A673 (cell line): Measurements from ENCODE around the gene KCNK15. TPM values are rescaled to one million over a fixed set of nuclear protein-coding genes. Genes with fewer than 3 reads are reported as not detected.

Experiments
- BruUV-seq: library from RNA; stranded (reverse); fragments of 400-500 nt; replicated peaks from 2 replicates; lab custom pipeline; 2021; lab: Mats Ljungman, UMichigan
- CTCF ChIA-PET: fragments of 300-600 bp; sonication (Branson Sonifier 250); formaldehyde crosslinking; loops from one replicate; lab custom pipeline; 2022; ENCODE audit warnings: antibody characterized with exemption; lab: Charles Lee
- POLR2A ChIA-PET: fragments of 300-600 bp; sonication (Branson Sonifier 250); formaldehyde crosslinking; loops from one replicate; lab custom pipeline; 2022; ENCODE audit warnings: antibody characterized with exemption; ENCODE audit not compliant: low non-redundant PET; lab: Charles Lee
- DNase-seq: peaks from one replicate; pipeline ENCODE4 v3.0.0-alpha.2; 2015; ENCODE audit warnings: low spot score
- H3K27ac ChIP-seq: fragments of 200-600 bp; sonication (generic); 2 replicates; pipeline ENCODE4 v1.5.1; 2016; ENCODE audit warnings: mixed run types, low read depth, mild to moderate bottlenecking, mixed read lengths, antibody characterized with exemption, low read length; ENCODE audit not compliant: poor library complexity, severe bottlenecking
- H3K27me3 ChIP-seq: fragments of 200-600 bp; sonication (generic); replicated peaks from 2 replicates; pipeline ENCODE4 v1.6.1; 2017; ENCODE audit warnings: mixed run types, low read depth, mild to moderate bottlenecking, mixed read lengths, antibody characterized with exemption, low read length; ENCODE audit not compliant: insufficient read depth, poor library complexity
- H3K36me3 ChIP-seq: fragments of 200-600 bp; sonication (generic); 2 replicates; pipeline ENCODE4 v1.6.1; 2016; ENCODE audit warnings: mixed run types, mild to moderate bottlenecking, mixed read lengths, antibody characterized with exemption, low read length; ENCODE audit not compliant: insufficient read depth, poor library complexity, severe bottlenecking
- H3K4me1 ChIP-seq: fragments of 200-600 bp; sonication (generic); 2 replicates; pipeline ENCODE4 v1.6.1; 2017; ENCODE audit warnings: mixed run types, mild to moderate bottlenecking, mixed read lengths, antibody characterized with exemption, low read length; ENCODE audit not compliant: insufficient read depth, poor library complexity, severe bottlenecking
- H3K4me3 ChIP-seq: fragments of 200-600 bp; sonication (generic); 2 replicates; pipeline ENCODE4 v1.5.1; 2016; ENCODE audit warnings: low read depth, mixed run types, mild to moderate bottlenecking, mixed read lengths, low read length; ENCODE audit not compliant: poor library complexity, severe bottlenecking
- H3K9me3 ChIP-seq: fragments of 200-600 bp; sonication (generic); 2 replicates; pipeline ENCODE4 v1.6.1; 2016; ENCODE audit warnings: mixed run types, low read depth, mild to moderate bottlenecking, mixed read lengths, antibody characterized with exemption, low read length; ENCODE audit not compliant: poor library complexity, severe bottlenecking
- CTCF ChIP-seq: fragments of 300-800, 200-600 bp; sonication (generic); conservative IDR thresholded peaks from 2 replicates; pipeline ENCODE4 v1.5.1; 2017; ENCODE audit warnings: low read depth, mild to moderate bottlenecking, antibody characterized with exemption, low read length, moderate library complexity, mixed read lengths
- EZH2 ChIP-seq: fragments of 200-600 bp; sonication (generic); IDR thresholded peaks from 2 replicates; pipeline ENCODE4 v1.6.1; 2017; ENCODE audit warnings: borderline replicate concordance, low read depth, mild to moderate bottlenecking, mixed read lengths, antibody characterized with exemption, low read length; ENCODE audit not compliant: poor library complexity, severe bottlenecking
- intact Hi-C: fragments of 100-400 bp; cut with micrococcal nuclease; formaldehyde crosslinking; loops from one replicate; pipeline ENCODE4 v1.10.0; 2022; ENCODE audit not compliant: unreplicated experiment
- total RNA-seq: library from RNA; stranded (reverse); gene quantifications from 2 replicates; pipeline ENCODE4 v1.2.3, GENCODE V29; 2021

KCNK15 gene
- total RNA-seq, 1 experiment from 2014 or later, result not detected

GRCh38 chr20:44758247-44759101, 12.8 kb downstream of the KCNK15 start:
- no peak for DNase-seq
- BruUV-seq, result no TSS peak
- TF ChIP-seq CTCF, result no peak
- no peak for TF ChIP-seq EZH2
- intact Hi-C loops, result no loop called here
- Histone ChIP-seq H3K4me1 (no peaks in the 10 kb centered on the region), H3K27me3 (no peaks in the 10 kb centered on the region), H3K4me3 (no peak overlapping the region), H3K9me3 (no peaks in the 10 kb centered on the region), H3K36me3 (no peaks in the 10 kb centered on the region), H3K27ac (no peak overlapping the region)
- CTCF ChIA-PET, result interaction anchor here (0.6 to 1.7 kb wide), 2 partner anchors 11 to 43 kb away, joined by 3 to 5 read pairs; no protein-coding TSS in a partner anchor
- POLR2A ChIA-PET, result no interaction called here

GRCh38 chr20:44759595-44759994, 13.9 kb downstream of the KCNK15 start:
- POLR2A ChIA-PET, result no interaction called here

GRCh38 chr20:44761423-44761822, 15.8 kb downstream of the KCNK15 start:
- no peaks in the 10 kb centered on the region for H3K4me1 ChIP-seq
- intact Hi-C loops, result no loop called here
- no peak for TF ChIP-seq CTCF
- TF ChIP-seq EZH2, result no peak
- no peaks in the 10 kb centered on the region for H3K9me3 ChIP-seq
- H3K36me3 ChIP-seq, result no peaks in the 10 kb centered on the region
- no peak overlapping the region for H3K27ac ChIP-seq
- H3K4me3 ChIP-seq, result no peak overlapping the region
- no TSS peak for BruUV-seq
- POLR2A ChIA-PET, result no interaction called here
- peaks cover 3% of the 10 kb centered on the region for H3K27me3 ChIP-seq
- DNase-seq, result no peak
- CTCF ChIA-PET, result no interaction called here

More at GRCh38 chr20:44759595-44759994, 13.9 kb downstream of the KCNK15 start:
- DNase-seq, result no peak
- intact Hi-C loops, result no loop called here
- Histone ChIP-seq H3K4me3 (no peak overlapping the region), H3K9me3 (no peaks in the 10 kb centered on the region), H3K27ac (no peak overlapping the region), H3K27me3 (peaks cover 3% of the 10 kb centered on the region), H3K4me1 (no peaks in the 10 kb centered on the region), H3K36me3 (no peaks in the 10 kb centered on the region)
- CTCF ChIA-PET, result interaction anchor here (1.7 kb wide), 1 partner anchor 12 kb away, joined by 5 read pairs; no protein-coding TSS in a partner anchor
- no TSS peak for BruUV-seq
- TF ChIP-seq CTCF (no peak), EZH2 (no peak)
